H54 (cell line): ENCODE data around the gene JAG2.

ENCODE experiments used
- DNase-seq: peaks from one replicate; pipeline ENCODE4 v3.0.0; 2011; ENCODE audit warnings: low spot score, mixed read lengths; ENCODE audit not compliant: insufficient read length
- FAIRE-seq: peaks from 3 replicates; lab custom pipeline; 2011; peaks lifted over from hg19 to GRCh38; lab: Jason Lieb, UNC
- POLR2A ChIP-seq: IDR thresholded peaks from 2 replicates; pipeline ENCODE4 v1.6.1; 2011; ENCODE audit warnings: low read depth, mild to moderate bottlenecking, low read length

Gene JAG2

DNA sequence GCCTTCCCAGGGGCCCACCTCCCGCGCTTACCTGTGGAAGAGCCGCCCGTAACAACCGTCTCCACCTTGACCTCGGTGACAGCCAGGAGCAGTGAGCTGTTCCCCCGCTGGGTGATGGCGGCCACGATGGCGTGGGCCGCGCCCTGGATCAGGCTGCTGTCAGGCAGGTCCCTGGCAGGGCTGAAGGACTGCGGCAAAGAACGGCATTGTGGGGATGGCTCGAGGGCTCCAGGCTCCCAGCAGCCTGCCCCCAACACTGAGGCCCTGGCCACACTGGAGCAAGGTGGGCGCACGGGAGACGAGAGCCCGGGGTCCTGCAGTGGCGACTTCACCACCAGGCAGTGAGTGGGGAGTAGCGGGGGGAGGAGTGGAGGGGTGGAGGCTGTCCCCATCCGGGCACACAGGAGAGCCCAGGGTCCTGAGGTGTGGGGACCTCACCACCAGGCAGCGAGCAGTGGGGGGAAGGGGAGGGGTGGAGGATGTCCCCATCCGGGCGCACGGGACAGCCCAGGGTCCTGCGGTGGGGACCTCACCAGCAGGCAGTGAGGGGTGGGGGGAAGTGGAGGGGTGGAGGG is 25.0 kb downstream of the JAG2 start:
- no peak for TF ChIP-seq POLR2A
- FAIRE-seq: no peak

GRCh38 chr14:105142651-105143450 is 25.7 kb downstream of the JAG2 start:
- DNase-seq (no peak), FAIRE-seq (no peak)
- no peak for TF ChIP-seq POLR2A

More for the DNA sequence above, 25.0 kb downstream of the JAG2 start:
- no peak for DNase-seq

GRCh38 chr14:105141486-105142281 is 26.9 kb downstream of the JAG2 start:
- DNase-seq (no peak), FAIRE-seq (no peak)
- TF ChIP-seq POLR2A: no peak

DNA sequence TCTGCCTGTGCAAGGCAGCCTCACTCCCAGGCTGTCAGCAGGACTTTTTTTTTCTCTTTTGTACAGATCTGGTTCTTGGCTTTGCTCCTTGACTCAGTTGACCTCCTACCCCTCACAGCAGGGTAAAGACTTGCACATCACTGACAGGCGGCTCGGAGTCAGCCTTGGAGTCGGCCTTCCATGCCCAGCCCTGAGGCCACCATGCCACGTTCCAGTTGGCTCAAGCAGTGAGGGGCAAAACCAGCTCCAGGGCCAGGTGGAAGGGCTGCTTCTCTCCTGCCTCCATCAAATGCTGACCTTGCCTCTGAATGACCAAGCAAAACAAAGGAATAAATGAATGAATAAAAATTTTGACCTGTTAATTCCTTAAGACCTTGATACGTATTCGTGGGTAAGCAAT is 27.6 kb downstream of the JAG2 start:
- no peak for TF ChIP-seq POLR2A
- DNase-seq (no peak), FAIRE-seq (no peak)

DNA sequence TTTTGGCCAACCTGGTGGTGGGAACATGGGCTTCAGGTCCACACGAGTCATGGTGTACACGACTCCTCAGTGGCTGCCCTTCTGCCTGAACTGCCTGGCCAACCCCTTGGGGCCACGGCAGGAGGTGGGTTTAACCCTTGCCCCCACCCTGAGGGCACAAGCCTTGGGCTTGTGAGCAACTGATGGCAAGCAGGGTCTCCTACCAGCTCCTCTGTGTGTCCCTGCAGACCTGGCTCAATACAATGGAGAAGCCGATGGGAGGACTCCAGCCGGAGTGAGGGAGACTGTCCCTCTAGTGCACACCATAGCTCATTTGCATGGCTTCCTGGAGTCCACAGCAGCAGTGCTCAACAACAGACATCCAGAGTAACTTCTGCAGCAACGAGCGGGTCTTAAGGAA is 28.0 kb downstream of the JAG2 start:
- no peak for DNase-seq
- FAIRE-seq: no peak
- no peak for TF ChIP-seq POLR2A

GRCh38 chr14:105139831-105140239 is 28.7 kb downstream of the JAG2 start:
- DNase-seq (no peak), FAIRE-seq (no peak)
- TF ChIP-seq POLR2A: no peak

- TF ChIP-seq POLR2A: no peak
- no peak for DNase-seq
- no peak for FAIRE-seq
Observed at GRCh38 chr14:105139212-105139825, 29.3 kb downstream of the JAG2 start.

DNA sequence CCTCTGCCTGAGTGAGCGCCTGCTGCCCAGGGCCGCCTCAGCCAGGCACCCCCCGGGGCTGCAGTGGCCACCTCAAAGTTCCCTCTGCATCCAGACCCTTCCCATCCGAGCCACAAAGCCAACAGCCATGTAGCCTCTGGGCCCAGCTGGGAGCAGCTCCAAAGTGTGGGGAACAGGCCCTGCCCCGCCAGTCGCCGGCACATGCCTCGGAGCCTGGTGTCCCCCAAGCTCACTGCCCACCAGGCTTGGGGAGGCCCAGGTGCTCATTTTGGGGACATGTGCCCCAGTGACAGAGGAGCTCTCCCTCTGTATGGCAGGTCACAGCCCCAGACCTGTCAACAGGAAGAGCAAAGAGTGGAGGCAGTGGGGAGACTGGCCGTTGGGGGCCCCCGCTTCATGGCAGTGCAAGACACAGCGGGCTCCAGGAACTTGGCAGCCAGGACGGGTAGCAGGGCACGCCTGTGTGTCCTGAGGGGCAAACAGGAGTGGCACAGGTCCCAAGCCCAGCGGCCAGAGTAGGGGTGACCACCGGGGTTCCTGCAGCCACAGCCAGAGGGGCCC is 29.9 kb downstream of the JAG2 start:
- TF ChIP-seq POLR2A: no peak
- FAIRE-seq: no peak
- DNase-seq: no peak

- DNase-seq: no peak
- no peak for FAIRE-seq
- TF ChIP-seq POLR2A: no peak
Observed at GRCh38 chr14:105138021-105138541, 30.5 kb downstream of the JAG2 start.

GRCh38 chr14:105137481-105138020 is 31.0 kb downstream of the JAG2 start:
- DNase-seq: no peak
- TF ChIP-seq POLR2A: no peak
- FAIRE-seq: no peak

DNA sequence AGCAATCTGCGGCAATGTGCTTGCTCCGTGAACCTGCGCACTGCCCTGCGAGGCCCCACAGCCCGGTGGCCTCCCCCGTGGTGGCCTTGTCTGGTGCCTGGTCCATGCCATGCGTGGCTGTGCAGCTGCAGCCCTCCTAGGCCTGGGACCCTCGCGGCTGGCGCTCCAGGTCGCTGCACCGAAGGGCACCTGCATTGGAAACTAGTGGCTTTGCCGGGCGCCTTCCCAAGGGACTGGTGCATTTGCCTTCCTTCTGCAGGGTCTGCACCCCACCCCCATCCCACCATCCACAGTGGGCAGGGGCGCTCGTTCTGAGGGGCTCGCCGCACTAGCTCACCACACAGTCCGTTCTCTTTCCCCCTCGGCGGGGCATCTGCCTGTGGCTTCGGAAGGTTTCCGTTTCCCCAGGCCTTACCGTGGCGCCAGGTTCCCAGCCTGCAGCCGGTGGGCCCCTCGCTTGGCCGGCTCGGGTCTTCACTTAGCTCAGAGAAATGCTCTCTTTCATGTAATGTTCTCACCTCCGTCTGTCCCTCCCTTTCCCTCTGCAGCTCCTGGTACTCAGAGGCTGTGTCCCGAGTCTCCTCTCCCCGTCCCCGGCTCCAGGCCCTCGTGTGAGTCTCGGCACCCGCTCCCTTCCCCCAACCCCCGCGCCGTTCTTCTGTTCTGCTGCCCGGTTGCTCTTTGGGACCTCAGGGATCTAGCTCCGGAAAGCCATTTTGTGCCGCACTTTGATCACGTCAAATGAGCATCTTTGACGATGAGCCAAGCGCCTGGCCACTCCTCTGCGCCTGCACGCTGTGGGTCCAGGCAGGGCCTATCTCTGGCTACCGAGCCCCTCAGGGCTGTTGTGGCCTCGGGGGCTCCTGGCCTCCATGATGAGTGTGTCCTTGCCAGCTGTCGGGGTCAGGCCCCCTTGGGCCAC is 31.9 kb downstream of the JAG2 start:
- DNase-seq (no peak), FAIRE-seq (no peak)
- no peak for TF ChIP-seq POLR2A

DNA sequence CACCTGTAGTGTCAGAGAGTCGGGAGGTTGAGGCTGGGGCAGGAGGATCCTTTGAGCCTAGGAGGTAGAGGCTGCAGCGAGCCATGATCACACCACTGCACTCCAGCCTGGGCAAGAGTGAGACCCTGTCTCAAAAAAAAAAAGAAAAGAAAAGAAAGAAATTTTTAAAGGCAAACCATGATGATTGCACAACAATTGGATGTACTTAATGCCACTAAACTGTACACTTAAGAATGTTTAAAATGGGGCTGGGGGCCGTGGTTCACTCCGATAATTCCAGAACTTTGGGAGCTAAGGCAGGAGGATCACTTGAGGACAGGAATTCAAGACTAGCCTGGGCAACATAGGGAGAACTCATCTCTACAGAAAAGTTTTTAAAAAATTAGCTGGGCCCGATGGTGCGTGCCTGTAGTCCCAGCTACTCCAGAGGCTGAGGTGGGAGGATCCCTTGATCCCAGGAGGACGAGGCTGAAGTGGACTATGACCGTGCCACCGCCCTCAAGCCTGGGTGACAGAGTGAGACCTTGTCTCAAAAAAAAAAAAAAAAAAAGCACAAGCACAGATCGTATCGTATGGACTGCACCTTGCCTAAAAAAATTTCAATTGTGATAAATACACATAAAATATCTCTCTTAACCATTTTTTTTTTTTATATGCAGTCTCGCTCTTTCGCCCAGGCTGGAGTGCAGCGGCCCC is 32.7 kb downstream of the JAG2 start:
- FAIRE-seq (no peak), DNase-seq (no peak)
- no peak for TF ChIP-seq POLR2A
